ENCODE results near the gene MAD1L1. TPM values are rescaled to one million over a fixed set of nuclear protein-coding genes. Genes with fewer than 3 reads are reported as not detected.

The MAD1L1 gene
- total RNA-seq, 1 experiment from 2014 or later = 61.5 TPM

DNA sequence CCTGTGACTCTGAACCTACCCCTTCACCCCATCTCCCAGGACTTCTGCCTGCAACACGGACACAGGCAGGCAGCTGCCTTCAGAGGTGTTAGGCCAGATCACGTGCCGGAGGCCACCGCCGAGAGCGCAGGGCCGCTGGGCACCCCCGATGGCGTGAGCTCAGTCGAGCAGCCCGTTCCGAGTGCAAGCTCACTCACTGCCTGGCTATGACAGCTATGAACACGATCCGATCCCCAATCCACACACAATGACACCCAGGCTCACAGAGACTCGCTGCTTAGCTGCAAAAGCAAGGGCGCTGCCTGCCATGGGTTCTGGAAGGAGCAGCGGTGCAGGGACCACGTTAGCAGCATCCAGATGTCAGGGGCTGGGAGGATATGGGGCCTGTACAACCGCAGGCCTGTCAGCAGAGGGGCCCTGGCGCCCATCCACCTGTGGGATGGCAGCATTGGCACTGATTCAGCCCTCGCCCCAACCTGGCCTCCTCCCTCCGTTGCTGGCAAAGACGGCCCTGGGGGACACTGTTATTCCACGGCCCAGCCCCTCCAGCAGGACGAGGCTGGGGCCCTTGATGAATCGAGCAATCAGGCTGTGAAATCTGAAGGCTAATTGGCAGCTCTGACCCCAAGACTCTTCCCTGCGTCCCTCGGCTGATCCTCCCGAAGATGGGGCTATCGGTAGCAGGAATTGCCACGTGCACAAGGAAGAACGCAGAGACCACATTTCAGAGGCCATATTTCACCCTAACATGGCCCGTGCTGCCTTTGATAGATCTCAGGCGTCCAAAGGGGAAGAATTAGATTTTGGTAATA, 332.6 kb downstream of the MAD1L1 start:
- DNase-seq (ENCODE audit: low read depth) = no peak

- peak; percentile 82 for DNase-seq (ENCODE audit: low read depth)
These were observed 333.5 kb downstream of the MAD1L1 start for GRCh38 chr7:1899196-1899595.

DNA sequence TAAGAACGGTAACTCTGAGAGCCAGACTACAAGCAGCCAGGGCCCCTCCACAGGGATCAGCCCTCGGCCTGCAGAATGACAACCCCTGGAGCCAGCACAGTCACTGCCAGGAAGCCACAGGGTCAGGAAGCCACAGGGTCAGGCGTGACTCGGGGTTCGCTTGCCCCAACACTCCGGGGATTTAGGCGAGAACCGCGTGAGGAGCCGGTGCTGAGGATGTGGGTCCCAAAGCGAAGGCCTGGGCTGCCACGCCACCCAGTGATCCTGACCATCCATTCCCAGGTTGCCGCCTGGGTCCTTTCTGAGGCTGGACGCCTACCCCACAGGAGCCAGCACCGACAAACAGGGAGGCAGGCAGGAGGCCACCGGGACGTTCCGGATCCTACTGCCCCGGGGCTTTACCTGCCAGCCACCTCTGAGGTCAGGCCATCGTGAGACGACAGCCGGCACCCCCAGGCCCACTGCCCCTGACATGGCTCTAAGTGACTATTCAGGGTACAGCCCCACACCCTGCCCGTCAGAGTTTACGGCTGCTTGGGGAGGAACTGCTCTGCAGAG, 334.0 kb downstream of the MAD1L1 start:
- DNase-seq (ENCODE audit: low read depth) = no peak

GRCh38 chr7:1897861-1898627, 334.7 kb downstream of the MAD1L1 start:
- no peak for DNase-seq (ENCODE audit: low read depth)

GRCh38 chr7:1897076-1897860, 335.5 kb downstream of the MAD1L1 start:
- no peak for DNase-seq (ENCODE audit: low read depth)

- no peak for DNase-seq (ENCODE audit: low read depth)
These were observed 336.9 kb downstream of the MAD1L1 start for GRCh38 chr7:1895664-1896515.

GRCh38 chr7:1894906-1895663, 337.7 kb downstream of the MAD1L1 start:
- no peak for DNase-seq (ENCODE audit: low read depth)

DNA sequence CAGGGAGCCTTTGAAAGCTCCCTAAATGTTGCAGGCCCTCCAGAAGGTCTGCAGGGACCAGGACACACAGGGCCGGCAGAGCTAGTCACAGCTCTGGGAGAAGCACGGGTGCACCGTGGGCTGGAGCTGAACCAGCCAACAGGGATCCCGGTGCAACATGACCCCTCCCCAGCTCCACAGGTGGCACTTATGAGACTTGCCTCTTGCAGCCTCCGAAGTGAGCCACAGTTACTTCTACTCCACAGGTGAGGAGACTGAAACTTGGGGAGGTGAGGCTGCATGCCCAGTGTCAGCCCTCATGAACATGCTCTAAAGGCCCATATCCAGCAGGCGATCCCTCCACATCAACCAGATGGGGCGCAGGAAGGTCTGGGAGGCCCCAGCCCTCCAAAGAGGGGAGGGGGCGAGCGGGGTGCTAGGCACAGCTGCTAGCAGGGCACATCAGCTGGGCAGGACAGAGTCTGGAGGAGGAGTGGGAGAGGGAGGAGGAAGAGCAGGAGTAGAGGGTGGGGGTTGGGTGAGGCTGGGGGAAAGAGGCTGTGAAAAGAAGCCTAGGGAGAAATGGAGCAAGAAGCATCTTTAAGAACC, 338.3 kb downstream of the MAD1L1 start:
- no peak for DNase-seq (ENCODE audit: low read depth)

DNA sequence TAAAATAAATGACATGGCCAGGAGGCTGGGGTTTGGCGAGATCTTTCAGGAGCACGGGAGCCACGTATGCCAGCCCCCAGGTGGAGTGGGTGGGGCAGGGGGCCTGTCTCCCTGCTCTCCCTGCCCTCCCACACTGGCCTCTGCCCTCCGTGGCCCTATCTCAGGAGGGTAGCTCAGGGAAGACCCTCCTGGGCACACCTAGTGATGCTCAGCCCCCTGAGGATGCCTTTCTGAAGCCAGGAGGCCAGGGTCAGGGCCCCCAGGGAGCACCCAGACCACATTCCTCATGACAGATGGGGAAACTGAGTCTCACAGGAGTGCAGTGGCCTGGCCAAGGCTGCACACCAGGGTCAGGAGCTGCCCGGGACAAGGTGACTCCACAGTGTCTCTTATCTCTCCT, 339.3 kb downstream of the MAD1L1 start:
- DNase-seq (ENCODE audit: low read depth) = no peak

DNA sequence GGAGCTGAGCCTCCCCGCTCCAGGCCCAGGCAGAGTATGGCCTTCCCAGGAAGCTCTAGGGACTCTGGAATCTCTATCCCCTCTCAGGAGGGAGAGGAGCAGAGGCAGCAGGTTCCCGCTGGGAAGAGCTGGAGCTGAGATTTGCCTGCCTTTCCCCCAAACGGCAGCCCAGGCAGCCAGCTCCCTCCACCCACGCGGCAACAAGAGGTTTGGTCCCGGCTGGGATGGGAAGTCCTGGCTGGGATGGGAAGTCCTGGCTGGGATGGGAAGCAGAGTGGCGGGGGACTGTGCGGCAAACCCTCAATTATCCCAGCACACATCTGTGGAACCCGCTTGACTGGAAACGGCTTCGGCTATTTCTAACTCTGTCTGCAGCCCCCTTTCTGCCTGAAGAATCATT, 339.7 kb downstream of the MAD1L1 start:
- DNase-seq (ENCODE audit: low read depth) = no peak

DNA sequence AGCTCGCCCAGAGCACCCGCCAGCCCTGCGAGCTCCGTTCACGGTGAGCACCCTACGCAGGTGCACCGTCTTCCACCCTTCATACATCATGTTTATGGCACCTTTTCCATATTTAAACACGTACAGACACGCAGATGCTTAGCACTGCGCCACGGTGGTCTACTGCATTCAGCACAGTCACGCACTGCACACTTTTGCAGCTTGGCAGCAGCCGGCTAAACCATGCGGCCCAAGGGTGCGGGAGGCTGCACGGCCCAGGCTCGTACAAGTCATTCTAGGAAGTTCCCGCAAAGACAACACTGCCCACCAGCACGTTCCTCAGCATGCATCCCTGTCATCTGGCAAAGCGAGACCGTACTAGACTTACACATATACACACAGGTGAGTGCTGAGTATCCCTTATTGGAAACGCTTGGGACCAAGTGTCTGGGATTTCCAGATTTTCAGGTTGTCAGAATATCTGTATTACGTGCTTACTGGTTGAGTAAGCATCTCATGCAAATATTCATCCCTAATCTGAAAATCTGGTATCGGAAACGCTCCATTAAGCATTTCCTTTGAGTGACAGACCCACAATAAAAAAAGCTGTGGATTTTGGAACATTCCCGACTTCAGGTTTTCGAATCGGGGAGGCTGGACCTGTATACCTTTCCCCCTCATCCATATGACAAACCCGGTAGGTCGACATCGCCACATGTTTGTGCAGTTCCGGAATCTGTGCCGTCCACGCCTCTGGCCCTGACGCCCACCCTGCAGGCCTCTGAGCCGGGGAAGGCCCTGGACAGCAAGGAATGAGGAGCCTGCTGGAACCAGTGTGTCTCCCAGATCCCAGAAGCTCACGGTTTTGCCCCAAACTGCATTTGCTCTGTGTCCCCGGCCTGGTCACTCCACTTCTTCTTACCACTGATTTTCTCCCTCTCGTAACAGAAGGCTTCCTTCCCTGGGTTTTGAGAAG, 340.5 kb downstream of the MAD1L1 start:
- DNase-seq (ENCODE audit: low read depth) = no peak

GRCh38 chr7:1890289-1891235, 342.2 kb downstream of the MAD1L1 start:
- DNase-seq (ENCODE audit: low read depth) = no peak

DNA sequence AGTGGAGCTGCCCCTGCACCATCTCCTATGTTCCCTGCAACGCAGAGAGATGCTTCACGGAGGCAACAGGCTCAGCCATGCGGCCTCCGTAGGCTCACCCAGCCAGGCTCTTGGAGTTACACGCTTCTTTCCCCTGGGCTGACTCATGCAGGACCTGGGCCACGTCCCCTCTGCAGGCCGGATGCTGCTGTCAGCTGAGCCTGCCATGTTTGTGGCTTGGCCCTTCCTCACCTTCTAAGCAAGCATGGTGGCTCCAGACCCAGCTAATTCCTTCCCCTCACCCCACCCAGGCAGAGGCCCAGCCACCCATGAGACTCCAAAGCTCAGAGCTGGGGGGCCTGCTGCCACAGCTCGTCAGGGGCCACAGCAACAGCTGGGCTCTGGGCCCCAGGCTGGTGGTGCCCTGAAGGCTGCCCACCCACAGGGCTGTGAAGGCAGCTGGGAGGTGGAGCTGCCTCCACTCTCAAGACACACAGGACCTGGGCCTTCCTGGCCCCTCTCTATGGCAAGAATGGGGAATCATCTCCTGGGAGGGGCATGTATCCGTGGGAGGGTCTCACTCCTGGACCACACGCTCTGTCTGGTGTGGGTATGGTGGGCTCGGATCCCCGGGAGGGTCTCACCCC, 343.1 kb downstream of the MAD1L1 start:
- peak; percentile 88 for DNase-seq (ENCODE audit: low read depth)

GRCh38 chr7:1889091-1889490, 343.7 kb downstream of the MAD1L1 start:
- DNase-seq (ENCODE audit: low read depth) = no peak

DNA sequence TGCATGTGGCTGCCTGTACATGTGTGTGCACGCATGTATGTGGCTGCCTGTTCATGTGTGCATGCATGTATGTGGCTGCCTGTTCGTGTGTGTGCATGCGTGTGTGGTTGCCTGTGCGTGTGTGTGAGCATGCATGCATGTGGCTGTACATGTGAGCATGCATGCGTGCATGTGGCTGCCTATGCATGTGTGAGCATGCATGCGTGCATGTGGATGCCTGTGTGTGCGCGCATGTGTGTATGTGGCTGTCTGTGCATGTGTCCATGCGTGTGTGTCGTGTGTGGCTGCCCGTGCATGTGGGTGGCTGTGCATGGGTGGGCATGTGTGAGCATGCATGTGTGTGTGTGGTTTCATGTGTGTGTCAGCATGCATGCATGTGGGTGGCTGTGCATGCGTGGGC, 344.3 kb downstream of the MAD1L1 start:
- no peak for DNase-seq (ENCODE audit: low read depth)

- no peak for DNase-seq (ENCODE audit: low read depth)
These were observed 345.5 kb downstream of the MAD1L1 start for GRCh38 chr7:1887251-1887650.
